HFF-Myc (cell line): ENCODE data around the gene TCF21.

Experiments
- DNase-seq: peaks from one replicate; pipeline ENCODE4 v3.0.0-alpha.2; 2011; ENCODE audit warnings: low read depth; ENCODE audit errors: extremely low read depth
- H3K4me3 ChIP-seq: replicated peaks from 2 replicates; pipeline ENCODE4 v1.5.1; 2011; ENCODE audit warnings: low read depth, mild to moderate bottlenecking, control low read depth, low read length
- CTCF ChIP-seq: IDR thresholded peaks from 2 replicates; pipeline ENCODE4 v1.5.1; 2012; ENCODE audit warnings: mild to moderate bottlenecking, low read depth, low read length, control low read depth; ENCODE audit errors: missing control alignments

Gene TCF21

DNA sequence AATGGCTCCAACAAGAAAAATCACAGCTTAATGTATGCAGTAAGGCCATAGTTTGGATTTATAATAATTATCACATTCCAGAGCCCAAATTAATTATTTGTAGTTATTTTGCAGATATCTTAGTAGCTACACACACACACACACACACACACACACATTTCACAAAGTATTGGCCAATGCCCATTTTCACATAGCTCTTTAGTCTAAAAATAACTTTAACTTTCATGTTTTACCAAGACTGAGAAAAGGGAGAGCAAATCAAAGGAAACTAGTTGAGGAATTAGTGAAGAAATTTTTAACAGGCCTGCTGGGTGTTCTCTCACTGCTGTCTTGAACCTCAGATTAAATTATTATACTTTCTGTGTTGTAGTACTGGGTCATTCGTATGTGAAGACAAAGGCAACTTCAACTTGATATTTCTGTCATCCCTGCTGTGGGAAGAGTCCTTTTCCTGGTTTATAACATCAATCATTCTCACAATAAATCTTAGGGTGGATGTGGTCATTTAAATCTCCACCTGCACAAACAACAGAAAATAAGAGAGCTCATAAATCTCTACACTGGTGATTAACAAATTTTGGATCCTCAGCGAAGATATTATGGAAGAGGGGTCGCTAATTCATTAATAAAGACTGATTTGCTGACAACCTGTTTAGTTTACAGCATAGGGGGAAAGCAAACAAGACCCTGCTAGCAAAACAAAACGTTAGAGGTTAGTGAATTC lies 1.6 kb upstream of the TCF21 start:
- no peak for DNase-seq
- TF ChIP-seq CTCF: no peak
- H3K4me3 ChIP-seq: no peak overlapping the region

- H3K4me3 ChIP-seq: no peak overlapping the region
- no peak for DNase-seq
- no peak for TF ChIP-seq CTCF
Measured at GRCh38 chr6:133887880-133888230, 1.1 kb upstream of the TCF21 start.

- DNase-seq: no peak
- no peak for TF ChIP-seq CTCF
- no peak overlapping the region for H3K4me3 ChIP-seq
Measured at GRCh38 chr6:133889557-133890403, 867 bp downstream of the TCF21 start.

- no peak for TF ChIP-seq CTCF
- DNase-seq: no peak
- H3K4me3 ChIP-seq: no peak overlapping the region
Measured at GRCh38 chr6:133890711-133891148, 1.8 kb downstream of the TCF21 start.

- no peak for TF ChIP-seq CTCF
- no peak overlapping the region for H3K4me3 ChIP-seq
- DNase-seq: no peak
Measured at GRCh38 chr6:133891149-133891926, 2.4 kb downstream of the TCF21 start.

- no peak overlapping the region for H3K4me3 ChIP-seq
Measured at GRCh38 chr6:133891927-133892812, 3.3 kb downstream of the TCF21 start.

More at GRCh38 chr6:133891927-133892812, 3.3 kb downstream of the TCF21 start:
- TF ChIP-seq CTCF: no peak
- DNase-seq: no peak
